ENCODE measurements around the gene PGLYRP2.
A peak's percentile ranks its signal among the peaks of the same experiment; 100 is the strongest.

Gene PGLYRP2

DNA sequence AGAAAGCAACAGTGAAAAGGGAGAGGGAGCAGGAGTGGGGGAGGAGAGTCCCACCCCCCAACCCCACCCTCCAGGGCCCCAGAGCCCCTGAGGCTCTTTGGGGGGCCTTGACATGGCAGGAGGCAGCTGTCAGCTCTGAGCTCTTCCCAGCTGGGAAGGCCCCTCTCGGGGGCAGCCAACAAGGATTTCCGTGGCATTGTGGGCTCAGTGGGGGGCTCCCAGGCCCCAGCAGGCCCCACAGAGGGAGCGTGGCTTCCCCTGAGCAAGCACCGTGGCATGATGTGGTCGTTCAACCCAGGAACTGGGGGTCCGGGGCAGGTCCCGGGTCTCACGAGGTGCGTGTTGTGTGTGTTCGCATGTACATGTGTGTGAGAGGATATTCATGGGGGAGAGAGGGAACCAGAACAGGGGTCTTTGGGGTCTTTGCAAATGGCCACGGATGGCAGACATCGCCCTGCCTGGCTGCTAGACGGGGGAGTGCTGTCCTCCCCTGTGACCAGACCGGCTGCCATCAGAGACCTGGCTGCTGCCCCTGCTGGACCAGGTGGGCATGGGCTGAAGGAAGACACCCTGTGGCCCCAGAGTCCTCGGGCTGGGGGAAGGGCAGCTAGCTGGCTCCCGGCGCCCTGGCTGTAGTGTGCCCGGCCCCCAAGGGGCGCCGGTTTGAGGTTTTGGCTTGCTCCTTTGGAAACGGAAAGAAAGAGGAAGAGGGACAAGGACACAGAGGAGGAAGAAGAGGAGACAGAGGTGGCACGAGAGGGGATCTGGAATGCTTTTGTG, 56.8 kb downstream of the PGLYRP2 start:
- TF ChIP-seq, protein P1, sequence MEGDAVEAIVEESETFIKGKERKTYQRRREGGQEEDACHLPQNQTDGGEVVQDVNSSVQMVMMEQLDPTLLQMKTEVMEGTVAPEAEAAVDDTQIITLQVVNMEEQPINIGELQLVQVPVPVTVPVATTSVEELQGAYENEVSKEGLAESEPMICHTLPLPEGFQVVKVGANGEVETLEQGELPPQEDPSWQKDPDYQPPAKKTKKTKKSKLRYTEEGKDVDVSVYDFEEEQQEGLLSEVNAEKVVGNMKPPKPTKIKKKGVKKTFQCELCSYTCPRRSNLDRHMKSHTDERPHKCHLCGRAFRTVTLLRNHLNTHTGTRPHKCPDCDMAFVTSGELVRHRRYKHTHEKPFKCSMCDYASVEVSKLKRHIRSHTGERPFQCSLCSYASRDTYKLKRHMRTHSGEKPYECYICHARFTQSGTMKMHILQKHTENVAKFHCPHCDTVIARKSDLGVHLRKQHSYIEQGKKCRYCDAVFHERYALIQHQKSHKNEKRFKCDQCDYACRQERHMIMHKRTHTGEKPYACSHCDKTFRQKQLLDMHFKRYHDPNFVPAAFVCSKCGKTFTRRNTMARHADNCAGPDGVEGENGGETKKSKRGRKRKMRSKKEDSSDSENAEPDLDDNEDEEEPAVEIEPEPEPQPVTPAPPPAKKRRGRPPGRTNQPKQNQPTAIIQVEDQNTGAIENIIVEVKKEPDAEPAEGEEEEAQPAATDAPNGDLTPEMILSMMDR (conservative IDR thresholded peaks at IDR 0.05) = no peak
- peak overlapping the region; percentile 99 for H3K27ac ChIP-seq

DNA sequence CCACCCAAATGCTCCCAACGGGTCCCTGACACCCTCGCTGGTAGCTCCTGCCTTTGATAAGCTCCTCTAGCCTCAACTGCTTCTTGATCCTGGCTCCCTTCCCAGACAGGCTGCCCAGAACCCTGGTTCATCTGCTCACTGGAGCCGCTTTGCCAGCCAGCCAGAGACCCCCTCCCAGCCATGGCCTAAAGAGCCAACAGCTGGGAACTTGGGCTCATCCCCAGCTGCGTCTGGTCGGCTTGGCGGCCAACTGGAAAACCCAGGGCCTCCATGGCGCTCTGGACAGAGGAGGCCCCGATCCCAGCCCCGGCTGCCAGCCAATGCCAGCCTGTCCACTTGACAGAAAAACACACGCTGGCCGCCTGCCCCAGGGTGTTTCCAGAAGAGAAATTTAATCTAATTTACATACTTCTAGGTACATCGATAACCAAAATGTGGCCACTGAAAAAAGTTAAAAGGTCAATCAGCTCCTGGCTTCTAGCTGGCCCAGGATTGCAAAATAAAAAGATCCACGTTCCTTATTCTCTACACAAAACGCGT, 57.5 kb downstream of the PGLYRP2 start:
- H3K27ac ChIP-seq = peak overlapping the region; percentile 99
- TF ChIP-seq, protein P1 (conservative IDR thresholded peaks at IDR 0.05) = no peak

DNA sequence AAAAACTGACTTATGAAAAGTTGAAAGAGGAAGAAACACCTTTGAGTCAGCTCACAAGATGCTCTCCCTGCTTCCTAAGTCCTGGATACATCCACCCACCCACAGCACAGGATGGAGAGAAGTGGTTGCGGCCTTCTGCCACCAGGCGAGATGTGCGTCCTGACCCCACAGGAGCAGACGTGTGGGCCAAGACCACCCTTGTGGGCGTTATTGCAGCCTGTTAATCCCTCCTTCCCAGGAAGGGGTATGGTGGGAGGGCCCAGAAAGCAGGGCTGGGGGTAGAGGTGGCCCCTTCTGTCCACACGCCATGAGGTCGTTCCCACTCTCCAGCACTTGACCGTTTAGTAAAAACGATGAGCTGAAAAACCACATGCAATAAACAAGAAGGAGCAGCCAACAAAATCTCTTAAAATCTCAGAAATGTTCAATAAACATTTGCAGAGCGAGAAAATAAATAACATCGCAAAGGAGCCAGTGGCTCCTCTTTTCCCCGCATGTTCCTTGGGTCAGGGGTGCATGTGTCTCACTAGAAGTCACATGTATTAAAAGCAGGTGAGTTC, 58.1 kb downstream of the PGLYRP2 start:
- H3K27ac ChIP-seq = peak overlapping the region; percentile 99
- TF ChIP-seq, protein P1 (conservative IDR thresholded peaks at IDR 0.05) = no peak

DNA sequence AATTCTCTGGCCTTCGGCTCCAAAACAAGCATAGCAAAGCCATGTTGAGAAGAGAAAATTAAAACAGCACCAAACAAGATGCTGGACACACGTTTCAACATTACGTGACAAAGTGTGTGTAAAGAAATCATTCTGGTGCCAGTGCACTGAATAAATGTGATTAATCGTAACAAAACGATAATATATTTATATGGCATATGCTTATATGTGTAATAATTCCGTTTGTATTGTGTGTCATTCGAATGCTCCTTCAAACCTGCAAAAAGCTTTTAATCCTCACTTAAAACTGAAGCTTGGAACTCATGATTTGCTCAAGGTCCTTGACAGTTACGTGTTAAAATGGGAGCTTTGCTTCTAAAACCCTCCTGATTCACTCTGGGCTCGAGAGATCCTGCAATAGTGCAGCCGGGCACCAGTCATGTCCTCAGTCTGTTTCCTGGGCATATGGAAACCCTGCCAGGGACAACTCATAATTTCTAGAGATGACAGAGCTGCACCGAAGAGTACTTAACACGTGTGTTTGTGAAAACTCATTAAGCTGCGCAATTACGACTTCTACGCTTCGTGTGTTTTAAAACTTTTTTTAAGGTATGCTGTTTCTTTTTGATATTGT, 59.8 kb downstream of the PGLYRP2 start:
- TF ChIP-seq, protein P1 (conservative IDR thresholded peaks at IDR 0.05) = peak; percentile 43
- H3K27ac ChIP-seq = peak overlapping the region; percentile 99
